ENCODE measurements around the gene CFD.
"Not testable (repeated sequence)": the region's sequence is repeated elsewhere in the genome, so short reads cannot be mapped to it uniquely, and the experiment has no call there.

CFD gene

GRCh38 chr19:890831-891230 is 31.4 kb downstream of the CFD start:
- DNase-seq: no peak

- not testable (repeated sequence) for DNase-seq
Measured at GRCh38 chr19:891421-892200, 32.1 kb downstream of the CFD start.

GRCh38 chr19:892243-892893 is 32.9 kb downstream of the CFD start:
- DNase-seq: no peak

GRCh38 chr19:892894-893689 is 33.6 kb downstream of the CFD start, which contains the start of the genes MED16 and RNU6-9:
Gene MED16 (minus strand): TSS chr19:893187. CDS start chr19:891131, 2,056 bp downstream.
Gene RNU6-9 (plus strand): TSS chr19:893484.
- DNase-seq: peak; percentile 97

GRCh38 chr19:896434-896833 is 37.0 kb downstream of the CFD start:
- no peak for DNase-seq

GRCh38 chr19:896999-897398 is 37.5 kb downstream of the CFD start:
- no peak for DNase-seq

GRCh38 chr19:897442-898039 is 38.1 kb downstream of the CFD start:
- no peak for DNase-seq

GRCh38 chr19:898663-899062 is 39.2 kb downstream of the CFD start:
- no peak for DNase-seq

GRCh38 chr19:899336-900042 is 40.0 kb downstream of the CFD start:
- no peak for DNase-seq

- DNase-seq: no peak
Measured at GRCh38 chr19:900043-900301, 40.5 kb downstream of the CFD start.

GRCh38 chr19:900302-901111 is 41.0 kb downstream of the CFD start:
- no peak for DNase-seq

- no peak for DNase-seq
Measured at GRCh38 chr19:901216-902092, 42.0 kb downstream of the CFD start.

GRCh38 chr19:902093-902370 is 42.6 kb downstream of the CFD start:
- no peak for DNase-seq

- no peak for DNase-seq
Measured at GRCh38 chr19:902446-903226, 43.2 kb downstream of the CFD start.

- DNase-seq: no peak
Measured at GRCh38 chr19:903266-903797, 43.9 kb downstream of the CFD start.

GRCh38 chr19:904545-904944 is 45.1 kb downstream of the CFD start:
- DNase-seq: no peak

- DNase-seq: no peak
Measured at GRCh38 chr19:906480-906879, 47.0 kb downstream of the CFD start.

- peak; percentile 52 for DNase-seq
Measured at GRCh38 chr19:907183-907853, 47.9 kb downstream of the CFD start.
